Measurements from ENCODE around the gene CNTN6. TPM values are rescaled to one million over a fixed set of nuclear protein-coding genes. Genes with fewer than 3 reads are reported as not detected.

The CNTN6 gene
- total RNA-seq, 2 donors from 2014 or later = not detected

DNA sequence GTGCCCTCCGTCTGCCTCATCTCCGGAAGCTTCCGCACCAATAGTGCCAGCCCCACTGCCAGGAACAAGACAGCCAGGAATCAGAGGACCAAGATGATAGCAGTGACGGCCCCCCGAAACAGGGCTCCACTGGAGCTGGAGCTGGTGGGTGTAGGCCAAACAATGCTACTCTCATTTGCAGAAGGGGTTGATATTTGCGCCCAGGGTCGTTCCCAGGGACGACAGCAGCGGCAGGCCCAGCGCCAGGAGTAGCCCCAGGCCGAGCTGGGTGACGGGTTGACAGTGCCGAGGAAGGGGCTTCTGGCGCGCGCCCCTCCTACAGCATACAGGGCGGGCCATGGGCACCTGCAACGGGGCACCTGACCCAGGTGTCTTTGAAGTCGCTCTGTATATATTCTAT, 301.4 kb downstream of the CNTN6 start:
- no peak for DNase-seq
- H3K4me1 ChIP-seq = no peaks in the 10 kb centered on the region
- 83 to 88% methylated on average over 19 of the region's 19 CpGs for WGBS, 2 donors
- H3K36me3 ChIP-seq (replicated peaks in 1 of 2; ENCODE audit: insufficient read depth in 1 of 2, low read depth in 2 of 2) = no peaks in the 10 kb centered on the region
- no peaks in the 10 kb centered on the region for H3K27me3 ChIP-seq
- no peak overlapping the region for H3K27ac ChIP-seq
- H3K4me3 ChIP-seq = no peak overlapping the region
- no peak for ATAC-seq
- H3K9me3 ChIP-seq = no peaks in the 10 kb centered on the region
- intact Hi-C loops (cut with DNase I) = no loop called here
- TF ChIP-seq, protein P1, sequence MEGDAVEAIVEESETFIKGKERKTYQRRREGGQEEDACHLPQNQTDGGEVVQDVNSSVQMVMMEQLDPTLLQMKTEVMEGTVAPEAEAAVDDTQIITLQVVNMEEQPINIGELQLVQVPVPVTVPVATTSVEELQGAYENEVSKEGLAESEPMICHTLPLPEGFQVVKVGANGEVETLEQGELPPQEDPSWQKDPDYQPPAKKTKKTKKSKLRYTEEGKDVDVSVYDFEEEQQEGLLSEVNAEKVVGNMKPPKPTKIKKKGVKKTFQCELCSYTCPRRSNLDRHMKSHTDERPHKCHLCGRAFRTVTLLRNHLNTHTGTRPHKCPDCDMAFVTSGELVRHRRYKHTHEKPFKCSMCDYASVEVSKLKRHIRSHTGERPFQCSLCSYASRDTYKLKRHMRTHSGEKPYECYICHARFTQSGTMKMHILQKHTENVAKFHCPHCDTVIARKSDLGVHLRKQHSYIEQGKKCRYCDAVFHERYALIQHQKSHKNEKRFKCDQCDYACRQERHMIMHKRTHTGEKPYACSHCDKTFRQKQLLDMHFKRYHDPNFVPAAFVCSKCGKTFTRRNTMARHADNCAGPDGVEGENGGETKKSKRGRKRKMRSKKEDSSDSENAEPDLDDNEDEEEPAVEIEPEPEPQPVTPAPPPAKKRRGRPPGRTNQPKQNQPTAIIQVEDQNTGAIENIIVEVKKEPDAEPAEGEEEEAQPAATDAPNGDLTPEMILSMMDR (IDR thresholded peaks at IDR 0.05) = no peak
- TF ChIP-seq POLR2A (IDR thresholded peaks at IDR 0.05) = no peak

DNA sequence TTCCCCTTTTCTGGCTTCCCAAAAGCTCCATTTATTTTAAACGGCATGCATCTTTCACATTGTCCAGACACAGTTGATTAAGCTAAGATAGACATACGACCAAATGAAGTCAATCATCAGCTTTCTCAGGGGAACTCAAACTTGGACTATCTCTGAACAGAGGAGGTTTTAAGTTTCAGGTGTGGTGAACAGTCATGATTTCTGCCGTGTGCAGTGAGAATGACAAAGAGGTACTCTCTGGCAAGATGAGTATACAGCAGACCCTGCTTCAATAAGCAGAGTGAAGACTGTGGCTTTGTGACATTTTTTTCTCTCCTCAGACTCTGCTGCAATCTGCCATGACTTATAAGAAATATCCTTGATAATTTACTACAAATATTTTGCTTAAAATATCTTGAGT, 307.7 kb downstream of the CNTN6 start:
- TF ChIP-seq, protein P1 (IDR thresholded peaks at IDR 0.05) = no peak
- no peak for TF ChIP-seq POLR2A (IDR thresholded peaks at IDR 0.05)
- ATAC-seq = no peak
- Histone ChIP-seq H3K36me3 (replicated peaks in 1 of 2; ENCODE audit: insufficient read depth in 1 of 2, low read depth in 2 of 2) (no peaks in the 10 kb centered on the region), H3K27ac (no peak overlapping the region), H3K4me1 (peaks cover 6% of the 10 kb centered on the region), H3K4me3 (no peak overlapping the region), H3K27me3 (no peaks in the 10 kb centered on the region), H3K9me3 (no peaks in the 10 kb centered on the region)
- 18 to 47% methylated on average over 3 of the region's 3 CpGs for WGBS, 2 donors
- DNase-seq = no peak
- intact Hi-C loops (cut with DNase I) = no loop called here

DNA sequence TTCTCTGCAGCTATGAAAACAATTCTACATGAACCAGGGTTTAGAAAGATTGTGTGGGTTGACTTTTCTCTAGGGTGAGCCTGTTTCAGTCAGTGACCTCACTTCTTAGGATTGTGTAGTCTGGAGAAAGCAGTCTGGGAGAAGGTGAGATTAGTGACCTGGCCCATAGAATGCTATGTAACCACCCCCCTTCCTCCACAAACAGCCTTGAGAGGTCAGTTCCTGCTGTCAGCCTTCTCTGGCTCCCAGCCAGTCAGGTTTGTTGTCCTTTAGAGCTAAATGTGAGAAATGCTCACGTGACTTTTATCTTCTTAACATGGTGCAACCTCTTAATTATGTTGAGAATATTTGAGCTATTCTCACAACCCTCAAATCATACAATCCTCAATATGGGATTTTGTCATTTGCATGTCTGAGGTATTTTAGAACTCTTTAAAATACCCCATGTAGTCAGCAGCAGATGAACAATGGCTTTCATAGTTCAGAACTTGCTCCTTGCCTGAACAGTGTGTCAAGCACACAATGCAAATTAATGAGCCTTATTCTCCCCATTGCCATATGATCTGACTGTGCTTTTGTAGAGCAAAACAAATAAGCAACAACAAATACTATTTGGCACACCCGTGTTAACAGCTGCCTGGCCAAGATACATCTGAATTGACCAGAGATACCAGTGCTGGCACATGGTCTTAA, 311.6 kb downstream of the CNTN6 start:
- no peaks in the 10 kb centered on the region for H3K27me3 ChIP-seq
- H3K9me3 ChIP-seq = no peaks in the 10 kb centered on the region
- no peak overlapping the region for H3K27ac ChIP-seq
- intact Hi-C loops (cut with DNase I) = no loop called here
- peaks cover 6% of the 10 kb centered on the region for H3K4me1 ChIP-seq
- H3K4me3 ChIP-seq = no peak overlapping the region
- WGBS, 2 donors = 6 to 14% methylated on average over 2 of the region's 2 CpGs
- TF ChIP-seq, protein P1 (IDR thresholded peaks at IDR 0.05) = no peak
- no peak for TF ChIP-seq POLR2A (IDR thresholded peaks at IDR 0.05)
- DNase-seq = peak; percentile 35 to 79 (median 66)
- no peaks in the 10 kb centered on the region for H3K36me3 ChIP-seq (replicated peaks in 1 of 2; ENCODE audit: insufficient read depth in 1 of 2, low read depth in 2 of 2)
- ATAC-seq = peak; percentile 47

DNA sequence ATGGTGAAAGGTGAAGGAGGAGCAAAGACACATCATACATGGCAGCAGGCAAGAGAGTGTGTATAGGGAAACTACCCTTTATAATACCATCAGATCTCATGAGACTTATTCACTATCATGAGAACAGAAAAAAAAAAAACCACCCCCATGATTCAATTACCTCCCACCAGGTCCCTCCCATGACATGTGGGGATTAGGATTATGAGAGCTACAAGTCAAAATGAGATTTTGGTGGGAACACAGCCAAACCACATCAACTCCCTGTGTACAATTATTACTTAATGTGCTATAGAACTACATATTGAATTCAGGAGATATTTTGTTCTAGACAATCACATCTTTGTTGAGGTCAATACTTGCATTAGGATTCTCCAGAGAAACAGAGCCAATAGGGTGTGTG, 313.4 kb downstream of the CNTN6 start:
- no peak for TF ChIP-seq POLR2A (IDR thresholded peaks at IDR 0.05)
- TF ChIP-seq, protein P1 (IDR thresholded peaks at IDR 0.05) = no peak
- Histone ChIP-seq H3K27me3 (no peaks in the 10 kb centered on the region), H3K4me1 (peaks cover 6% of the 10 kb centered on the region), H3K9me3 (no peaks in the 10 kb centered on the region), H3K27ac (no peak overlapping the region), H3K4me3 (no peak overlapping the region), H3K36me3 (replicated peaks in 1 of 2; ENCODE audit: insufficient read depth in 1 of 2, low read depth in 2 of 2) (no peaks in the 10 kb centered on the region)
- no peak for ATAC-seq
- intact Hi-C loops (cut with DNase I) = no loop called here
- DNase-seq = no peak

DNA sequence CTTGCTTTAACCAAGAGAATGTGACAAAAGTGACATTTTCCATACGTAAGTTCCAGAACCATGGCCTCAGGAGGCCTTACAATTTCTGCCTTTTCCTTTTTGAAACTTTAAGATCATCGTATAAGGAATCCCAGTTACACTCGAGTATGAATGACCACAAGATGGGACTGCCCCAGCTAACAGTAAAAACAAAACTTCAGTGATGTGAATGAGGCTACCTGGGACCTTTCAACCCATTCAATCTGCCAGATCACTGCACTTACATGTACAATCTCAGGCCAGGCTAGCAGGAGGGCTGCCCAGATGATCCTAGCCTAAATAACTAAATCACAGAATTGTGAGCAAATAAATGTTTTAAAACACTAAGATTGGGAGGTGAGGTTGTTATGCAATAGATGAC, 328.8 kb downstream of the CNTN6 start:
- Histone ChIP-seq H3K27me3 (no peaks in the 10 kb centered on the region), H3K4me3 (no peak overlapping the region), H3K27ac (no peak overlapping the region), H3K4me1 (no peaks in the 10 kb centered on the region), H3K36me3 (replicated peaks in 1 of 2; ENCODE audit: insufficient read depth in 1 of 2, low read depth in 2 of 2) (no peaks in the 10 kb centered on the region), H3K9me3 (no peaks in the 10 kb centered on the region)
- ATAC-seq = no peak
- TF ChIP-seq, protein P1 (IDR thresholded peaks at IDR 0.05) = no peak
- TF ChIP-seq POLR2A (IDR thresholded peaks at IDR 0.05) = no peak
- 52 to 70% methylated on average over 3 of the region's 3 CpGs for WGBS, 2 donors
- intact Hi-C loops (cut with DNase I) = no loop called here
- no peak for DNase-seq

All from body of pancreas (tissue), 4 donors.